Activated CD4-positive, alpha-beta T cell treated with anti-CD3 and anti-CD28 coated beads, Interleukin-10, Interleukin-2, amounts not matched to agents 100 ng/mL and 50 ng/mL, durations not matched to agents 16 hours and 8 hours (primary cell): ENCODE data around the gene TMCC3.
"Not testable (repeated sequence)": the region's sequence is repeated elsewhere in the genome, so short reads cannot be mapped to it uniquely, and the experiment has no call there.

Experiments used
- DNase-seq: peaks from one replicate; pipeline ENCODE4 v3.0.0-alpha.2; 2020

The TMCC3 gene

GRCh38 chr12:94634717-94635116, 15.6 kb downstream of the TMCC3 start:
- DNase-seq = no peak

- DNase-seq = no peak
These were observed 17.0 kb downstream of the TMCC3 start for GRCh38 chr12:94633401-94633800.

GRCh38 chr12:94631058-94631457, 19.3 kb downstream of the TMCC3 start:
- DNase-seq = no peak

- DNase-seq = no peak
These were observed 21.4 kb downstream of the TMCC3 start for GRCh38 chr12:94628819-94629472.

- no peak for DNase-seq
These were observed 22.0 kb downstream of the TMCC3 start for GRCh38 chr12:94628369-94628768.

- DNase-seq = no peak
These were observed 24.8 kb downstream of the TMCC3 start for GRCh38 chr12:94625531-94625930.

- DNase-seq = no peak
These were observed 27.0 kb downstream of the TMCC3 start for GRCh38 chr12:94623161-94623920.

- DNase-seq = no peak
These were observed 27.9 kb downstream of the TMCC3 start for GRCh38 chr12:94622475-94622874.

- peak; percentile 88 for DNase-seq
These were observed 28.5 kb downstream of the TMCC3 start for GRCh38 chr12:94621662-94622359.

- DNase-seq = no peak
These were observed 29.7 kb downstream of the TMCC3 start for GRCh38 chr12:94620621-94621020.

GRCh38 chr12:94618995-94619695, 31.2 kb downstream of the TMCC3 start:
- DNase-seq = peak; percentile 70

- no peak for DNase-seq
These were observed 33.3 kb downstream of the TMCC3 start for GRCh38 chr12:94617101-94617500.

- no peak for DNase-seq
These were observed 34.1 kb downstream of the TMCC3 start for GRCh38 chr12:94616203-94616729.

GRCh38 chr12:94615260-94616181, 34.8 kb downstream of the TMCC3 start:
- no peak for DNase-seq

GRCh38 chr12:94614288-94614721, 36.1 kb downstream of the TMCC3 start:
- no peak for DNase-seq

- no peak for DNase-seq
These were observed 40.4 kb downstream of the TMCC3 start for GRCh38 chr12:94609917-94610443.

- not testable (repeated sequence) for DNase-seq
These were observed 43.5 kb downstream of the TMCC3 start for GRCh38 chr12:94606810-94607209.

- DNase-seq = no peak
These were observed 46.0 kb downstream of the TMCC3 start for GRCh38 chr12:94604366-94604698.

- DNase-seq = peak; percentile 62
These were observed 46.7 kb downstream of the TMCC3 start for GRCh38 chr12:94603434-94604365.

- peak; percentile 16 for DNase-seq
These were observed 48.3 kb downstream of the TMCC3 start for GRCh38 chr12:94602024-94602423.
